ENCODE data around the gene CRTC3.
"Not testable (repeated sequence)": the region's sequence is repeated elsewhere in the genome, so short reads cannot be mapped to it uniquely, and the experiment has no call there.

The CRTC3 gene

DNA sequence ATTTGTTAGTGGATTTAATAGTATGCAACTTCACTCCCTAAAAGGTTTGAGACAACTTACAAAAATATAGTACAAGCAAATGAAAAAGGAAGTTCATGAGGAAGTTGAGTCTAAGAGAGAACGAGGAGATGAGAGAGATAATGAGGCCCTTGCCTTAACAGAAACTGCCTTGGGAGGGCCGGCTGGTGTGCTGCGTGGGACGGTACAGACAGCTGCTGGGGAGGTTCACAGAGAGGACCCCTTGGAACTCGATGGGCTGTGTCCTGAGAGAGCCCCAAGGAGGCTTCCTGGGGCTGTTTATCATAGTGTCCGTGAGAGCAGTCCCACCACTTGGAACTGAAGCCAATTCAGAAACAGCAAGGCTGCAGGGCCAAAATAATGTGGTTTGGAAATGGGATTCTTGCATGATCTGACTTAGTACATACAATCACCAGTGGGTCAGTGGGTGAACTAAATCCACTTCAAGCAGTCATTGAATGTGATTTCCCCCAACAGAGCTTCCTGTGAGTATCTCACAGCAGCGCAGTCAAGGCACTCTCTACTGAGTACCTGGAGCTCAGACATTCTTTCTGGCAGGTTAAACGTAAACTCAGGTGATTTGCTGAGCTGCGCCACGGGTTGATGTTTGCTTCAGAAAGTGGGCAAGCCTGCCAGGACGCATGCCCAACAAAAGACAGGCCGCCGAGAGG is 90.8 kb downstream of the CRTC3 start:
- DNase-seq (ENCODE audit: low read depth in 2 of 2, low spot score in 1 of 2), result no peak

DNA sequence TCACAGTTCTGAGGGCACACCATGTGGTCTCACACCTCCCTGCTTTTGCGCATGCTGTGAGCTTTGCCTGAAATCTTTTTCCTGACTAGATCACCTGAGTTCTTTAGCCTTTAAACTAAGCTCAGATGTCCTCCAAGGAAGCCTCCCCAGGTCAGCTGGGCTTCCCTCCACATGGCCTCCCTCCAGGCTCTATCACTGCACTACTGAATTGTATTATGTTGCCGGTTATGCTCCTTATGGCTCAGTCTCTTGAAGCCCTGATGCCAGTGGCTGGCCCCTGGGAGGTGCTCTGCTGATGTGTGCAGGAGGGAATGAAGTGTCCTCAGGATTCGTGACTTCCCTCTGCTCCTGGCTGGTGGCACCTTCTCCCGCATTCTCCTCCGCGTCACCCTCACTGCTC is 94.1 kb downstream of the CRTC3 start:
- no peak for DNase-seq (ENCODE audit: low read depth in 2 of 2, low spot score in 1 of 2)

DNA sequence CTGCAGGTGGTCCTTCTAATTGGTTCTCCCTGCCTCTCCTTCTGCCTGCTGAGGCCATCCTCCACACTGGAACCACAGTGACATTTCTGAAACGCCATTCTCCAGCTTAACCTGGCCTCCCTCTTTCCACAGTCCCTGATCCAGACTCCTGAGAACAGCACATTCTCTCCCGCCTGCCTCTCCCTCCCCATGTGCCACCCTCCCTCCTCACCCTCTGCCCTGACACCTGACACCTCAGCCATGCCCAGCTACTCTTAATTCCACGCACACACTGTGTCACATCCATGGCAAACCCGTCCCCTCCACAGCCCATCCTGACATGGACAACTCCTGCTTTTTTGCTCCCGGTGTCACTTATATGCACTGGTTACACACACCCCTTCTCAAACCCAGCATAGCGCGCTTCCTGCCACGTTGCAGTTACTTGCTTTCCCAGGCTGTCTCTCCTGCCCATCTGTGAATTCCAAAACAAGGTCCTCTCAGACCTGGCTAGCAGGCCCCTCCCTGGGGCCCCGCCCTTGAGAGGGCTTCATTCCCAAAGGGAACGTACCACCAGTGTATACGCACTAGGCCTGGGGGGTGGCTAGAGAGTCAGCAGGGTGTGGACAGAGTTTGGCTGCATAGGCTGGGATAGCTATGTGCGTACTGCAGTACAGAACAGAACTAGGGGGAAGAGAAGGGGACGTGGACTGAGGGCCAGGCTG is 94.7 kb downstream of the CRTC3 start:
- DNase-seq (ENCODE audit: low read depth in 2 of 2, low spot score in 1 of 2), result no peak

DNA sequence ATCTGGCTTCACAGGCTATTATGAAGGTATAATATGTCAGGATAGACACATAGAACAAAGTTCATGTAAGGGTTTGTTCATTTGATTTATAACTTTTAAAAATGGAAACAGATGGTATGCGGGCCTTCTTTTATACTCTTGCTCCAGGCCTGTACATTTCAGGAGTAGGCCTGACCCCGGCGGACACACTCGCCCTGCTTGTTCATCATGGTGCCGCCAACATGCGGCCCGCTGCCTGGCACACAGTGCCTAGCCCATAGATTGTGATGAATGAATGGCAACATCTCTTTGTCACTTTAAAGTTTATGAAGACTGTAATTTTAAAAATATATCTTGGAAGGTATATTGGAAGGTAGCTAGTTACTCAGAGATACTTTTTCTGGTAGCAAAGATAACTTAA is 95.3 kb downstream of the CRTC3 start:
- no peak for DNase-seq (ENCODE audit: low read depth in 2 of 2, low spot score in 1 of 2)

DNA sequence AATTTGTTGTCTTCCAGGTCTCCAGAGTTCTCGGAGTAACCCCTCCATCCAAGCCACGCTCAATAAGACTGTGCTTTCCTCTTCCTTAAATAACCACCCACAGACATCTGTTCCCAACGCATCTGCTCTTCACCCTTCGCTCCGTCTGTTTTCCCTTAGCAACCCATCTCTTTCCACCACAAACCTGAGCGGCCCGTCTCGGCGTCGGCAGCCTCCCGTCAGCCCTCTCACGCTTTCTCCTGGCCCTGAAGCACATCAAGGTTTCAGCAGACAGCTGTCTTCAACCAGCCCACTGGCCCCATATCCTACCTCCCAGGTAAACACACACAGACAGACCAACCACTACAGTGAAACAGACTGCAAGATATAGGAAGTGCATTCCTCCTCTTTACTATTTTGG is 99.5 kb downstream of the CRTC3 start:
- no peak for DNase-seq (ENCODE audit: low read depth in 2 of 2, low spot score in 1 of 2)

DNA sequence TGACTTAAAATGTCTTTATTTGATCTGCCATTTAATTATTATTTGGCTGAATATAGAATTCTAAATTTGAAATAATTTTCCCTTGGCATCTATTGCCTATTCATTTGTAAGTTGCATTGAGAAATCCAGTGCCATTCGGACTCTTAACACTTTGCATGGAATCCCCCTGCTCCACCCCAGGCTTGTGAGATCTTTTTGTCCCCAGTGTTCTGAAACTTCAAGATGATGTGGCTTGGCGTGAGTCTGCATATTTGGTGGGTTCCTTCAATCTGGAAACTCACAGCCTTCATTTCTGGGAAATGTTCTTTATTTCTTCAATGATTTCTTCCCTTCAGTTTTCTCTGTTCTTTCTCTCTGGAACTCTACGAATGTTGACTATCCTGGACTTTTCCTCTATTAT is 103.6 kb downstream of the CRTC3 start:
- no peak for DNase-seq (ENCODE audit: low read depth in 2 of 2, low spot score in 1 of 2)

DNA sequence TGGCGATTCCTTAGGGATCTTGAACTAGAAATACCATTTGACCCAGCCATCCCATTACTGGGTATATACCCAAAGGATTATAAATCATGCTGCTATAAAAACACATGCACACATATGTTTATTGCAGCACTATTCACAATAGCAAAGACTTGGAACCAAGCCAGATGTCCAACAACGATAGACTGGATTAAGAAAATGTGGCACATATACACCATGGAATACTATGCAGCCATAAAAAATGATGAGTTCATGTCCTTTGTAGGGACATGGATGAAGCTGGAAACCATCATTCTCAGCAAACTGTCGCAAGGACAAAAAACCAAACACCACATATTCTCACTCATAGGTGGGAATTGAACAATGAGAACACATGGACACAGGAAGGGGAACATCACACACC is 107.3 kb downstream of the CRTC3 start:
- not testable (repeated sequence) for DNase-seq (ENCODE audit: low read depth in 2 of 2, low spot score in 1 of 2)

DNA sequence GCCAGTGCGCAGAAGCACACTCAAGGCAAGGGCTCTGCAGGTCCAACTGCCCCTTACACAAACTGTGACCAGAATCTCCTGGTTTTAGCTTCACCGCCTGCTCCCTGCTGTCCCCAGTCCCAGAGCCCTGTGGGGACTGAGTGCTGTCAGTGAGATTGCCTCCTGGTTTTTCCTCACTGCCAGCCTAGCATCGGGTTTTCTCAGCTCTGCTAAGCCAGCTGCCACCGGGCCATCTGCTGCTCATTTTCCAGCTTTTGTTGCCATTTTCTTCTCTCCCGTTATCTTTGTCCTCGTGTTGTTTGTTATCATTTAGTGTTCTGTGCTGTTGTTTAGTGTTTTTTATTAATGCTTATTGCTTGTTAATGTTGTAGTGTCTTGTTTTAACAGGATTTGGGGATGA is 108.0 kb downstream of the CRTC3 start:
- no peak for DNase-seq (ENCODE audit: low read depth in 2 of 2, low spot score in 1 of 2)

DNA sequence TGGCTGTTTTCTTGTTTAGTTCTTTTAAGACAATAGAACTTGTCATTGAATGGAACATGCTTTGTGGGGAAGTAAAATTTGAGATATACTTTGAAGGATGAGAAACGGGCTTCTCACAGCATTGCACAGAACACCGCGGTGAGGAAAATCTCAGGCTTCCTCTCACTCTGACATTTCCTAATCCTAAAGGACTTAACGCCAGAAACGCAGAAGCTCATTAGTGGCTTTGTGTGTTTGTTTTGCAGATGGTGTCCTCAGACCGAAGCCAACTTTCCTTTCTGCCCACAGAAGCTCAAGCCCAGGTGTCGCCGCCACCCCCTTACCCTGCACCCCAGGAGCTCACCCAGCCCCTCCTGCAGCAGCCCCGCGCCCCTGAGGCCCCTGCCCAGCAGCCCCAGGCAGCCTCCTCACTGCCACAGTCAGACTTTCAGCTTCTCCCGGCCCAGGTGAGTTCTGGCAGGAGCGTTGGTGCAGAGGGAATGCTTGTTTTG is 108.5 kb downstream of the CRTC3 start:
- DNase-seq (ENCODE audit: low read depth in 2 of 2, low spot score in 1 of 2), result no peak

DNA sequence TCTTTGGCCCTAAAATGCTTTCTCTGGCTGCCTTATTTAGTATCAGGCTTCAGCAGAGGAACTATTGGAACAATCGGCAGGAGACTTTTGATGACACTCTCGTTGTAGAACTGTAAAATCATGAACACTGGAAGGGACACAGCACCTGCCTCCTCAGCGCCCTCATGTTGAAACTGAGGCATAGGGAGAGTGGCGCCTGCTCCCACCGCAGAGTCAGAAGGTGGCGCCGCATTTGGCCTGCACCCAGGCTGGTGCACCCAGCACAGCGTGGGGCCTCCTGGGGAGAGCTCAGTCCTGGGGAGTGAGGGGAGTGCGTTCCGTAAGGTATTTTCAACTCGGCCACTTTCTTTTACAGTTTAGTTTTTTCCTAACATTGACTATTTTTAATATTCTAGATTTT is 109.2 kb downstream of the CRTC3 start:
- no peak for DNase-seq (ENCODE audit: low read depth in 2 of 2, low spot score in 1 of 2)

DNA sequence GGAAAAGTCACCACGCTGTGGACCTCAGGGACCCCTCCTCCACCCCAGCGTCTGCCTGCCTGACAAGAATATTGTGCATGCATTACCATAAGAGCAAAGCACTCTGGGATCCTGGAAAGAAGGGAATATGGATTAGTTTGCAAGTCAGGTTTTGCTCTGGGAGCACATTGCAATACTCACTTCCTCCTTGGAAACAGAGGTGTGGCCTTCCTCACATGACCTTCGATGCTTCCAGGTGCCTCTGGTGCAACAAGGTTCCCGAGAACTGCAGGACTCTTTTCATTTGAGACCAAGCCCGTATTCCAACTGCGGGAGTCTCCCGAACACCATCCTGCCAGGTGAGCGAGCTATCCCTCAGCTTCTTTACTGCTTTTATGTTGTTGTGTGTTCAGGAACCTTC is 111.1 kb downstream of the CRTC3 start:
- no peak for DNase-seq (ENCODE audit: low read depth in 2 of 2, low spot score in 1 of 2)

DNA sequence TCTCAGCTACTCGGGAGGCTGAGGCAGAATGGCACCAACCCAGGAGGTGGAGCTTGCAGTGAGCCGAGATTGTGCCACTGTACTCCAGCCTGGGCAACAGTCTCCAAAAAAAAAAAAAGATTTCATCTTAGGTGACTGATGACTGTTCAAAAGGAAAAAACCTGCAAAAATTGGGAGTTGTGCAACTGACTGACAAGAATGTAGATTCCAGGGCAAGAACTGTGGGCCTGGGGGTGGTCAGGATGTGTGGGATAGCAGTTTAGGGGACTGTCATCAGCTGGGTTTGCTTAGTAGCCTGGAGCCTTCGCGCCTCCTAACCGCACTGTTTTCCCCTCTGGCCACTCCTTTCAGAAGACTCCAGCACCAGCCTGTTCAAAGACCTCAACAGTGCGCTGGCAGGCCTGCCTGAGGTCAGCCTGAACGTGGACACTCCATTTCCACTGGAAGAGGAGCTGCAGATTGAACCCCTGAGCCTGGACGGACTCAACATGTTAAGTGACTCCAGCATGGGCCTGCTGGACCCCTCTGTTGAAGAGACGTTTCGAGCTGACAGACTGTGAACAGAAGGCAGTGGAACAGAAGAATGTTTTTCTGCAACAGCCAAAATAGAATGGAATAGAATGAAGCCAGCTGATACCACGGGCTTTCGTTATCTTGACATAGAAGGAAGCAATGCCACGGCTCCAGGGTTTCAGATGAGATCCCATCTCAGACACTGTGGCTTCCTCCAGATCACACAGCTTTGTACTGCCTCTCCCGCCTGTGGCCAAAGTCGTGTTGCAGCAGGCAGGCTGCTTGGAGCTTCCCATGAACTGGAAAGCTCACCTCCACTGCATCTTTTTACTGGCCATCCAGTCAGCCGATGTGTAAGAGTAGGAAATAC is 112.1 kb downstream of the CRTC3 start:
- no peak for DNase-seq (ENCODE audit: low read depth in 2 of 2, low spot score in 1 of 2)

DNA sequence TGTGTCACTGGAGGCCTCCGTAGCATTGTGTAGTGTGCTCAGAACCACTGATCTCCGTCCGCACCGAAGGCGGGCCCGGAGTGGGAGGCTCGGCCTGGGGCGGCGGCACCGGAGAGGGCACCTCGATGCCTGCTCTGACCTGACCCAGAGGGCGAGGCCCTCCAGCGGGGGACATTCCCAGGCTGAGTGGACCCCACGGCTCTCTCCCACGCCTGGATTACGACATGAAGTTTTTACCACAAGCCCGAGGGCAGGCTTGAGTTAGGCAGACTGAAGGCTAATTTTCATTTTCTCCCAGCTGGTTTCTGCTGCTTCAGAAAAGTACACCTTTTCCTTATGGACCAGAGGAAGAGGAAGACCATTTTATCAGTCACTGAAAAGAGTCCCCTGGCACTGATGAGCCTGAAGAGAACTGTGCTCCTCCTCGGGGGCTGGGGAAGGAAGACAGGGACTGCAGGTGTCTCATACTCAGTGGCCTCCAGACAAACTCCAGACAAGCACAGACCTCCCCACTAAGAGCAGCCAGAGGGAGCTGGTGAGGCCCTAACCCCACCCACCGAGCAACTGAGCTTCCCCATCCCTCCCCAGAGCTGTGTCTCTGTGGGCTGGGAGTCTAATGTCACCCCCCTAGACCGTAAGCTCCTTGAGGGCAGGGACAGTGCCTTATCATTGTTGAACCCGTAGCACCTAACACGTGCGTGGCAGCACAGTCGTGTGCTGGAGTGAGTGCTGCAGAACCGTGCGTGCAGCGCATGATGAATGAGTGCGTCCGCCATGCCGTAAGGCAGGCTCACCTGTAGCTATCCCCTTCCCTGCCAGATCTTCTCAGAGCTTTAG is 113.0 kb downstream of the CRTC3 start:
- no peak for DNase-seq (ENCODE audit: low read depth in 2 of 2, low spot score in 1 of 2)

DNA sequence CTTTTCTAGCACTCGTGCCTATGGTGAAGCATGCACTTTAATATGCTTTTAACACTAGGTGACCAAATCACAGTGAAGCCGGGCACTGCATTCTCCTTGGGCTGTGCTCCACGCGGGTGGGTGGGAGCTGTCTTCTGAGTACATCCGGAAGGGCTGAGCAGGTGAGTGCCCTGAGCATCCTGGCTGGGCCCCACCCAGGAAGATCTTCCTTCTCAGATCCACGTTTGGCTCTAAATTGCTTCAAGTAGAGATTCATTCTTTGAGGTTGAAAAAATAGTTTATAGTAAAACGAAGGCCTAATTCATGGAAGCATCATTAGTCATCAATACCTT is 113.5 kb downstream of the CRTC3 start:
- DNase-seq (ENCODE audit: low read depth in 2 of 2, low spot score in 1 of 2), result no peak

DNA sequence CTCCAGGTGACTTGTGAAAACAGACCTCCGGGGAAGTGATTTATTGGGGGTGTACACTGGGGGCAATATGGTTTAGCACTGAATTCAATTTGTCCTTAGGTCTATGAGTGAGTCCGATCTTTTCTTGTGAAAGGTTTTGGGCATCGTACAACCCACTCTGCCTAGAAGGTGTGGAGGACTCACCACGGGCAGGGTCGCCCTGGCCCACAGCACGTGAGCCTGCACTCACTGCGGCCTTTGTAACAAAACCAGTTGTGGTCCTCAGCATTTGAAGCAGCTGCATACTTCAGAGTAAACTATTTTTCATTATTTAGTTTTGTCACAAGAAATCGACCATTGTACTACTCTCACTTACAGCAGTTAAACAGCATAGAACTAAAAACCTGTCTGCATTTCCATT is 114.8 kb downstream of the CRTC3 start:
- DNase-seq (ENCODE audit: low read depth in 2 of 2, low spot score in 1 of 2), result no peak

DNA sequence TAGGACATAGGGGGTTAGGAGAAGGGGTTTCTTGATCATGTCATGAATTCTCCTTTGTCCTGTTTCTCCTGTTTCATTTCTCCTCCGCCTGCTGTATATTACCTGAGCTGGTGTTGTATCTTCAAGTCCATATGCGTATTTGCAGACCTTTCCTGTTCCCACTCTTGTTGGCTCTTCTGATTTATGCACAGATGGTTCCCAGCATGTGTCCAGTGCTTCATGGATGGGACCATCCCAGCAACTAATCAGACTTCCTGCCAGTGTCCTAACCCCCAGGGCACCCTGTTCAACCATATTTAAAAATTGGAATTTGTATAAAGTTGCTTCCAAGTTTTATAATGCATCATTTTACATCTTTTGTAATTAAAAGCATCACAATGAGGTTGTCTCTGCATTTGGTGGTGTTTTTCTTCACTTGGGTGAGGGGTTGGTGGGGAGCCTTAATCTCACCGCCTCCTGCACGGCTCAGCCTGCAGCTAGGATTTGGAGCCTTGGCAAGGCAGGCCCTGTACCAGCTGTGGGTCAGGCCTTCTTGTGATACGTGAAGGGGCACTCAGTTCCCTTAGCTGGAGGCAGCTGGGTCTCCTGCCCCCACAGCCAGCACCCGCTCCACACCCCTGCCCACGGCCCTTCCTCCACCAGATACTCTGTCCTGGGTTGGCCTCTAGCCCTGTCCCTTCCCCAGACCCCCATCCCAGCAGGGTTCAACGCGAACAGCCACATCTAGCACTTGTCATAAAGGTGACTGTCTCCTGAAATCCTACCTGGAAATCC is 115.4 kb downstream of the CRTC3 start:
- DNase-seq (ENCODE audit: low read depth in 2 of 2, low spot score in 1 of 2), result no peak

DNA sequence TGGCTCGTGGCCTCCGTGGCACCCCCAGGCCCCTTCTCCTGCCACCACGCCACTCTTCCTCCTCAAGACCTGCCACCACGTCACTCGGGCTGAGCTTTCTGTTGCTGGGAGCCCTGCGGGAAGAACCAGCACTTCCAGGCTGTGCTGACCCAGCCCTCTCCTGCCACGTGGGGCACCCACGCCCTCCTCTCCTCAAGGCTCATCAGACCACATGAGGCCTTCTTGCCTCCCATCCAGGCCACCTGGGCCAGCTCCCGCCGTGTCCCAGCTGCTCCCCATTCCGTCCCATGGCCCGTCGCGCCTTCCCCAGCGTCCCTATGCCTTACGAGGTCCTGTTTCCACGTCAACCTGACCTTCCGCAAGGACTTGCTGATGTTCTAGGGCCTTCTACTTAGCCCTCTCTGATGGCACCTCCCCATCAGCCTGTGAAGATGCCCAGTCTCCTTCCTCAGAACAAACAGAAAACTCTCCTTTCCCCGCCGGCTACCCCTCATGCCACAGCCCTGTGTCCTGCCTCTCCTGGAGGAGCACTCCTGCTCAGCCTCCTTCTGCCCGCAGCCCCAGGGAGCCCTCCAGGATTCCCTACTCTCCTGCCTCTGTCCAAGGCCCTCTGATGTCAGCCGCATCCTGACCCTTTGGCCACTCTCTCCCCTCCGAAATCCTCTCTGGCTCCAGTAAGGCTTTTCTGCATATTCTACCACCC is 116.3 kb downstream of the CRTC3 start:
- DNase-seq (ENCODE audit: low read depth in 2 of 2, low spot score in 1 of 2), result no peak

DNA sequence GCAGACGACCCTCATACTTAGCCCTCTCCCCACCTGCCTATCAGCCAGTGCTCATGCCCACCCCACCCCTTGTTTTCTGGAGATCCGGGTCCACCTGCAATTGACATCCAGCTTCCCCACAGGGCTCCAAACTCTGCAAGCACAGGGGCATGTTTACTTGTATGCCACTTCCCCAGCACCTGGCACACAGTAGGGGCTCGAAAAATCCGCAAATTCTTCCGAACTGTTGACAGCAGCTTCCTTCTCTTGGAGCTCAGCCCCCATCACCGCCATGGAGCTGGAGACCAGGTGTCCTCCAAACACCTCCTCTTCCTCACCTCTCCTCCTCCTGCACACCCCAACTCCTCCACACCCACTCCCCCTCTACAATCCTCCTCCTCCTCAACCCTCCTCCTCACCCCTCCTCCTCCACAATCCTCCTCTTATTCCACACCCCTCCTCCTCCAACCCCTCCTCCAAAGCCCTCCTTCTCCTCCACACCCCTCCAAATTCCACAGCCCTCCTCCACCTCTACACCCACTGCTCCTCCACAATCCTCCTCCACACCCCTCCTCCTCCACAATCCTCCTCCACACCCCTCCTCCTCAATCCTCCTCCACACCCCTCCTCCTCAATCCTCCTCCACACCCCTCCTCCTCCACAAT is 117.1 kb downstream of the CRTC3 start:
- DNase-seq (ENCODE audit: low read depth in 2 of 2, low spot score in 1 of 2), result no peak

DNA sequence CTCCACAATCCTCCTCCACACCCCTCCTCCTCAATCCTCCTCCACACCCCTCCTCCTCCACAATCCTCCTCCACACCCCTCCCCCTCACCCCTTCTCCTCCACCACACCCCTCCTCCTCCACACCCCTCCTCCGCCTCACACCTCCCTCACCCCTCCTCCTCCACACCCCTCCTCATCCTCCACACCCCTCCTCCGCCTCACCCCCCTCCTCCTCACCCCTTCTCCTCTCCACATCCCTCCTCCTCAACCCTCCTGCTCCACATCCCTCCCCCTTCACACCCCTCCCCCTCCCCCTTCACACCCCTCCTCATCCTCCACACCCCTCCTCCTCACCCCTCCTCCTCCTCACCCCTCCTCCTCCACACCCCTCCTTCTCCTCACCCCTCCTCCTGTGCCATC is 117.6 kb downstream of the CRTC3 start:
- DNase-seq (ENCODE audit: low read depth in 2 of 2, low spot score in 1 of 2), result no peak
